ENCODE data around the gene UBE2E2. TPM values are rescaled to one million over a fixed set of nuclear protein-coding genes. Genes with fewer than 3 reads are reported as not detected.

Gene UBE2E2
- total and polyA plus RNA-seq, 4 donors: 21.5 to 87.5 (median 29.0) TPM

DNA sequence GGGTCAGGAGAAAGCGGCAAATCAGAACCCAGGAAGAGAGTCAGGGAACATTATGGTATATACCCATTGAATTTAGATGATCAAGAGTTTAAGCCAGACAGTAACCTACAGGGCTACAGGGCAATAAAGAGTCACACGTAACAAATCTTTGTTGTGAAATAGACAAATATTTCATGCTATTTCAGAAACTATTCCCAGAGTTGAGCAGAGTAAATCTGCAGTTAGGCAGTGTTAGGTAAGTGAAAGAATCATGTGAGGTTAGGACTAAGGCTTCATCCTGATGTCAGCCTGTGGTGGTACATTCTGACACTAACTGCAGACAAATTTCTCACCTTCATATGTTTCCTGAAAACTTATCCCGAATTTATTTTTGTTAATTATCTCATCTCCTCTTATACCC lies 153.0 kb downstream of the UBE2E2 start:
- H3K9me3 ChIP-seq (ENCODE audit: control insufficient read depth in 4 of 4, insufficient read depth in 3 of 4, low read length in 3 of 4): no peaks in the 10 kb centered on the region
- H3K36me3 ChIP-seq (ENCODE audit: control insufficient read depth in 4 of 4, insufficient read depth in 4 of 4, low read length in 4 of 4): no peaks in the 10 kb centered on the region
- no peak overlapping the region for H3K4me3 ChIP-seq
- no peaks in the 10 kb centered on the region for H3K4me1 ChIP-seq (ENCODE audit: control insufficient read depth in 5 of 5, insufficient read depth in 5 of 5, low read length in 5 of 5)
- TF ChIP-seq, protein P1, sequence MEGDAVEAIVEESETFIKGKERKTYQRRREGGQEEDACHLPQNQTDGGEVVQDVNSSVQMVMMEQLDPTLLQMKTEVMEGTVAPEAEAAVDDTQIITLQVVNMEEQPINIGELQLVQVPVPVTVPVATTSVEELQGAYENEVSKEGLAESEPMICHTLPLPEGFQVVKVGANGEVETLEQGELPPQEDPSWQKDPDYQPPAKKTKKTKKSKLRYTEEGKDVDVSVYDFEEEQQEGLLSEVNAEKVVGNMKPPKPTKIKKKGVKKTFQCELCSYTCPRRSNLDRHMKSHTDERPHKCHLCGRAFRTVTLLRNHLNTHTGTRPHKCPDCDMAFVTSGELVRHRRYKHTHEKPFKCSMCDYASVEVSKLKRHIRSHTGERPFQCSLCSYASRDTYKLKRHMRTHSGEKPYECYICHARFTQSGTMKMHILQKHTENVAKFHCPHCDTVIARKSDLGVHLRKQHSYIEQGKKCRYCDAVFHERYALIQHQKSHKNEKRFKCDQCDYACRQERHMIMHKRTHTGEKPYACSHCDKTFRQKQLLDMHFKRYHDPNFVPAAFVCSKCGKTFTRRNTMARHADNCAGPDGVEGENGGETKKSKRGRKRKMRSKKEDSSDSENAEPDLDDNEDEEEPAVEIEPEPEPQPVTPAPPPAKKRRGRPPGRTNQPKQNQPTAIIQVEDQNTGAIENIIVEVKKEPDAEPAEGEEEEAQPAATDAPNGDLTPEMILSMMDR (IDR thresholded peaks at IDR 0.05; ENCODE audit: control extremely low read depth, extremely low read depth): no peak
- no peak overlapping the region for H3K9ac ChIP-seq (ENCODE audit: insufficient read depth in 1 of 2, low read length in 2 of 2)
- H3K27ac ChIP-seq (ENCODE audit: low read depth in 1 of 2, low read length in 1 of 2): no peak overlapping the region
- H3K27me3 ChIP-seq (ENCODE audit: control insufficient read depth in 3 of 3, insufficient read depth in 3 of 3, low read length in 2 of 3): no peaks in the 10 kb centered on the region
- WGBS, 2 donors: 75 to 78% methylated on average over 3 of the region's 3 CpGs
- DNase-seq (no peak), ATAC-seq (ENCODE audit: insufficient read depth, low FRiP score) (no peak)

DNA sequence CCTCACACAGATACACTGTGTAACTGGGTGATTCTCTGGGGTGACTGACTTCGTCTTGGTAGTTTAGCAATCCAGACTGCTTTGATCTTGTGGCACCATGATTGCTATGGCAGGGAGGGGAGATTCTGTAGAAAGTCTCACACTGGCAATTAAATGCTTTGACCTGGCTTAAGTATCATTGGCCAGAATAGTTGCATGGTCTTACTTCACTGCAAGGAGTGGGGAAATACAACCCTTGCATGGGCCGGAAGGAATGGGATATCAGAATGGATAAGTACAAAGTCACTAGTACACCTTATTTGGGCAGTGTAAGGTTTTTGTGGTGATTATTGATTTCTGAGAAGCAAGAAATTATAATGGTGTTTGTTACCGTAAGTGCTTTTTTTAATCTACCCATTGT lies 153.8 kb downstream of the UBE2E2 start:
- 94 to 95% methylated on average over 3 of the region's 3 CpGs for WGBS, 2 donors
- no peak overlapping the region for H3K27ac ChIP-seq (ENCODE audit: low read depth in 1 of 2, low read length in 1 of 2)
- no peak for ATAC-seq (ENCODE audit: insufficient read depth, low FRiP score)

DNA sequence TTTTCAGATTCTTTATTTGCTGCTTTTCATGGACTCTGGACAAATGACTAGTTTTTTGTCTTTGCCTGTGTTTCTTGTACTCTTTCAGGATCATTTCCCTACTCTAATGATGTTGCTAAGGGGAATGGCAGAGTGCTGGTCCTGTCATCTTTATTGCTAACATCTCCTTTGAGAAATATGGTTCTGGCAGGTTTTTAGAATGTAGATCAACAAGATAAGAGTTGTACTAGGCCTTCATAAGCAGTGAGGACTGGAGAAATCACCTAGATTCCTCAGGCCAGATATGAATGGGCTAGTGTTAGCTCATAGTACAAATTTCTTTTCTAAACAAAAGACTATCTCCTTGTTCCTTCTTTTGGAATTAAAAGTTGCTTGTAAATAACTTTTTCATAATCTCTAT lies 156.0 kb downstream of the UBE2E2 start:
- H3K9ac ChIP-seq (ENCODE audit: insufficient read depth in 1 of 2, low read length in 2 of 2): no peak overlapping the region
- H3K36me3 ChIP-seq (ENCODE audit: control insufficient read depth in 4 of 4, insufficient read depth in 4 of 4, low read length in 4 of 4): no peaks in the 10 kb centered on the region
- H3K4me3 ChIP-seq: no peak overlapping the region
- no peaks in the 10 kb centered on the region for H3K27me3 ChIP-seq (ENCODE audit: control insufficient read depth in 3 of 3, insufficient read depth in 3 of 3, low read length in 2 of 3)
- DNase-seq: no peak
- no peak for ATAC-seq (ENCODE audit: insufficient read depth, low FRiP score)
- no peak overlapping the region for H3K27ac ChIP-seq (ENCODE audit: low read depth in 1 of 2, low read length in 1 of 2)
- H3K9me3 ChIP-seq (ENCODE audit: control insufficient read depth in 4 of 4, insufficient read depth in 3 of 4, low read length in 3 of 4): no peaks in the 10 kb centered on the region
- H3K4me1 ChIP-seq (ENCODE audit: control insufficient read depth in 5 of 5, insufficient read depth in 5 of 5, low read length in 5 of 5): no peaks in the 10 kb centered on the region
- TF ChIP-seq, protein P1 (IDR thresholded peaks at IDR 0.05; ENCODE audit: control extremely low read depth, extremely low read depth): no peak

More for the DNA sequence above, 153.8 kb downstream of the UBE2E2 start:
- no peak for DNase-seq
- H3K27me3 ChIP-seq (ENCODE audit: control insufficient read depth in 3 of 3, insufficient read depth in 3 of 3, low read length in 2 of 3): no peaks in the 10 kb centered on the region
- no peaks in the 10 kb centered on the region for H3K9me3 ChIP-seq (ENCODE audit: control insufficient read depth in 4 of 4, insufficient read depth in 3 of 4, low read length in 3 of 4)
- H3K4me3 ChIP-seq: no peak overlapping the region
- TF ChIP-seq, protein P1 (IDR thresholded peaks at IDR 0.05; ENCODE audit: control extremely low read depth, extremely low read depth): no peak
- no peaks in the 10 kb centered on the region for H3K4me1 ChIP-seq (ENCODE audit: control insufficient read depth in 5 of 5, insufficient read depth in 5 of 5, low read length in 5 of 5)
- no peak overlapping the region for H3K9ac ChIP-seq (ENCODE audit: insufficient read depth in 1 of 2, low read length in 2 of 2)
- H3K36me3 ChIP-seq (ENCODE audit: control insufficient read depth in 4 of 4, insufficient read depth in 4 of 4, low read length in 4 of 4): no peaks in the 10 kb centered on the region

DNA sequence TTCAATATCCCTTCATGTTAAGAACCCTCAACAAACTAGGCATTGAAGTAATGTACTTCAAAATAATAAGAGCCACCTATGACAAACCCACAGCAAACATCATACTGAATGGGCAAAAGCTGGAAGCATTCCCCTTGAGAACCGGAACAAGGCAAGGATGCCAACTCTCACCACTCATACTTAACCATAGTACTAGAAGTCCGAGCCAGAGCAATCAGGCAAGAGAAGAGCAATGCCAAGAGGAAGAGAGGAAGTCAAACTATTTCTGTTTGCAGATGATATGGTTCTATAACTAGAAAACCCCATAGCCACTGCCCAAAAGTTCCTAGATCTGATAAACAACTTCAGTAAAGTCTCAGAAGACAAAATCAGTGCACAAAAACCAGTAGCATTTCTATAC lies 161.9 kb downstream of the UBE2E2 start:
- Histone ChIP-seq H3K27ac (ENCODE audit: low read depth in 1 of 2, low read length in 1 of 2) (no peak overlapping the region), H3K4me1 (ENCODE audit: control insufficient read depth in 5 of 5, insufficient read depth in 5 of 5, low read length in 5 of 5) (peaks cover 0 to 2% (median 0%) of the 10 kb centered on the region in 5 donors), H3K9me3 (ENCODE audit: control insufficient read depth in 4 of 4, insufficient read depth in 3 of 4, low read length in 3 of 4) (no peaks in the 10 kb centered on the region), H3K9ac (ENCODE audit: insufficient read depth in 1 of 2, low read length in 2 of 2) (no peak overlapping the region), H3K36me3 (ENCODE audit: control insufficient read depth in 4 of 4, insufficient read depth in 4 of 4, low read length in 4 of 4) (no peaks in the 10 kb centered on the region), H3K27me3 (ENCODE audit: control insufficient read depth in 3 of 3, insufficient read depth in 3 of 3, low read length in 2 of 3) (no peaks in the 10 kb centered on the region), H3K4me3 (no peak overlapping the region)
- DNase-seq: no peak
- 24 to 28% methylated on average over 2 of the region's 2 CpGs for WGBS, 2 donors
- TF ChIP-seq, protein P1 (IDR thresholded peaks at IDR 0.05; ENCODE audit: control extremely low read depth, extremely low read depth): no peak
- peak; percentile 68 for ATAC-seq (ENCODE audit: insufficient read depth, low FRiP score)

Data from lung (tissue), 12 donors.